NAMALWA (cell line): Measurements from ENCODE around the gene TMEM95.

Source experiments
- DNase-seq: peaks from one replicate; pipeline ENCODE4 v3.0.0-alpha.2; 2015; ENCODE audit warnings: low spot score

The TMEM95 gene

GRCh38 chr17:7379134-7379533 lies 24.2 kb downstream of the TMEM95 start:
- DNase-seq: no peak

DNA sequence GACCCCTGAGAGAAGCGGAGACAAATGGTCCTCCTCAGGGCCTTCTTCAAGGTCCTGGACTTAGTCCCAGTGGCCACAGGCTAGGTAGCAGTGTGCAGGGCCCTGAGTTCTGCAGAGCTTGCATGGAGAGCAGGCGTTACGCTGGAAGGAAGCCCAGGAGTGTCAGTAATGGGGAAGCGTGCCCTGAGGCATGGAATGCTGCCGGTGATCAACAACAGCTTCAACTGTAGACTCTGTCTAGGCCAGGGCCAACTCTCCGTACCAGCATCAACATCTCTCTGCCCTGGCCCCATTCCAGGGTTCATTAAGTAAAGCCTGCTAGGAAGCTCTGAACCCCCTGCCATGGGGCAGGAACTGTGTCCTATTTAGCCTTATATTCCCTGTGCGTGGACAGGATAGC lies 25.4 kb downstream of the TMEM95 start:
- no peak for DNase-seq

DNA sequence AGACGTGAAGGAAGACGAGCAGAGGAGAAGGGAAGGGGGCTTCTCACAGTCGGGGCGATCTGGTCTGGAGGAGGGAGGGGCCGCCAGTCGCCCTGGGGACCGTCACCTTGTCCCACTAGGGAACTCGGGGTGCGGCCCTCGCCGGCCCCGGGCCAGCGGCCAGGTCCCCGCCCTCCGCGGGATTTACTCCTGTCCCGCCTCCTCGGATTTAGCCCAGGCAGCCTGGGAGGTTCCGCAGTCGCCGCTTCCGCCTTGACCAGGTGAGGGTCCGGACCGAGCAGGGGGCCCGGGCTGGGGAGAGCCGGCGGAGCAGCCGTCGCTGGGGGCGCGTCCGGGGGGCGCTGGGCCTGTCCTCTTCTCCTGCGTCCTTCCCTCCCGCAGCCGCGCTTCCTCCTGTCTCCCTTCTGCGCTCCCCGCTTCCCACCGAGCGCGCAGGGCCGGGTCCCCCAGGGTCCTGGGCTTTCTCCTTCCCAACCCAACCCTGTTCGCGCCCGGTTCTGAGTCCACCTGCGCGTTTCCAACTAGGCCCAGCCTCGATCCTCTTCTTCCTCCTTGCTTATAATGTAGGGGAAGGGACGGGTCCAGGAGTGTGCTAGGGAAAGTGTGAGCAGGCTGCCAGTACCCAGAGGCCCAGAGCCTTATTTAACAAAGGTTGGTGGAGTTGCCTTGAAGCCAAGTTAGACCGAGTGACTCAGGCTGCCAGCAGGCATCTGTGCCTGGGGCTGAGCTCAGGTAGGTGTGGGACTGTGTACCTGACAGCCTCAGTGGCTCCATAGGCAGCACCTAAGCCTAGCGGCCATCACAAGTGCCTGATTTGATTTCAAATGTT lies 26.1 kb downstream of the TMEM95 start, which contains the start of gene TNK1:
TSS of gene TNK1 (plus strand) at position 235 of the 829 bp plus-strand sequence. CDS start 1,838 bp downstream, outside the sequence.
- no peak for DNase-seq

GRCh38 chr17:7382901-7383300 lies 27.9 kb downstream of the TMEM95 start:
- DNase-seq: no peak

- no peak for DNase-seq
Observed at GRCh38 chr17:7383371-7383741, 28.4 kb downstream of the TMEM95 start.

GRCh38 chr17:7383742-7384488 lies 29.0 kb downstream of the TMEM95 start:
- peak; percentile 63 for DNase-seq

GRCh38 chr17:7384489-7385081 lies 29.6 kb downstream of the TMEM95 start:
- DNase-seq: no peak

- DNase-seq: no peak
Observed at GRCh38 chr17:7388856-7389255, 33.9 kb downstream of the TMEM95 start.

GRCh38 chr17:7389924-7390910 lies 35.3 kb downstream of the TMEM95 start:
- no peak for DNase-seq

DNA sequence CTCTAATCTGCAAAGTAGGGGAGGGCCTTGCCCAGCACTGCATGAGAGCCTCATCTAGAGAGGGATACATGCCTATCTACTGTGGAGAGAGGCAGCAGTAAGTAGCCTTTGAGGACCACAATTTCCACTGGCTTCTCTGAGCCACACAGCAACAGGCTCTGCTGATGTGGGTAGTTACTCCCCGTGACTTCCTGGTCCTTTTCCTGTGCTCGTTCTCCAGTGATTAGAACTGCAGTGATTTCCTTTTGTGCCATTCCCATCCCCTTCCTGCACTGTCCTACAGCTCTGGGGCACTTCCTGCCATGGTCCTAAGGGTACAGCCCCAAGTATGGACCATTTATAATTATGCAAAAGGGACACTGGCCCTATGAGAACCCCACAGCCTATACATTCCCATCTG lies 36.4 kb downstream of the TMEM95 start:
- DNase-seq: no peak

- no peak for DNase-seq
Observed at GRCh38 chr17:7392696-7393612, 38.0 kb downstream of the TMEM95 start.

DNA sequence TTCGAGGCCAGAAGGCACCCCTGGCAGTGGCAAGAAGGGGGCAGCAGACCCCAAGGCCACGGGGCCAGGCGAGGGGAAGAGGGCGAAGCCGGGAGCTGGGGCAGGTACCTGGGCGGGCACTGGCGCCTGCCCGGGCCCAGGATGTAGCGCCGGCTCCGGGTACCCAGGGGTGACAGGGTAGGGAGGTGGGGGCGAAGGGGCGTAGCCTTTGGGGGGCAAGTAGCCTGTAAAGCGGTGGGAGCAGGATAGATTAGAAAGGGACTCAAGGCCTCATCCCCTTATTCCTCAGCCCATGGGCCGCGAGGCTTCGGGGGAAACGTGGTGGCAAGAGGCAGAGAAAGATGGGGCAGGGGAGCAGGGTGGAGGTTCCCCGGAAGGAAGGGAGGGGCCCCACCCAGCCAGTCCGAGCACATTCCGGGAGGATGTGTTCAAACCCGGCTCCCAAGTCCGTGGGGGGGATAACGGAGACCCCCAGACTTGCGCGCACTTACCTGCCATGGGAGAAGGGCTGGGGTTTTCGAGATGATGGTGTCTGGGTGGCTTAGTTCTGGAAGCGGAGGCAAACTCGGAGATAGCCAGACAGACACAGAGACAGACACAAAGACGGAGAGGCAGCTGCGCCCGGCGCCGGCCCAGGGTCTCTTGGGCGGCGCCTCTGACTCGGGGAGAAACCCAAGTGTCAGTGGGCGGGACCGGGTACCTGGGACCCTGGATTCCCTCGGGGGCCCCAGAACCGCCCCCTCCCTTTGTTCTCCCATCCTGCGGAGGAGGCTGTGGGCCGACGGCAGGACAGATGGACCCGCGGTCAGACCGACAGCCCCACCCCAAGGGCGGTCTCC lies 38.9 kb downstream of the TMEM95 start:
- DNase-seq: peak; percentile 71

- DNase-seq: peak; percentile 73
Observed at GRCh38 chr17:7394452-7395191, 39.7 kb downstream of the TMEM95 start, which contains the start of gene PLSCR3. Gene PLSCR3, minus strand, starts transcription at chr17:7394525. Its CDS starts 415 bp downstream, at chr17:7394110.

GRCh38 chr17:7396147-7396546 lies 41.2 kb downstream of the TMEM95 start:
- no peak for DNase-seq

GRCh38 chr17:7398612-7399011 lies 43.7 kb downstream of the TMEM95 start:
- DNase-seq: no peak

DNA sequence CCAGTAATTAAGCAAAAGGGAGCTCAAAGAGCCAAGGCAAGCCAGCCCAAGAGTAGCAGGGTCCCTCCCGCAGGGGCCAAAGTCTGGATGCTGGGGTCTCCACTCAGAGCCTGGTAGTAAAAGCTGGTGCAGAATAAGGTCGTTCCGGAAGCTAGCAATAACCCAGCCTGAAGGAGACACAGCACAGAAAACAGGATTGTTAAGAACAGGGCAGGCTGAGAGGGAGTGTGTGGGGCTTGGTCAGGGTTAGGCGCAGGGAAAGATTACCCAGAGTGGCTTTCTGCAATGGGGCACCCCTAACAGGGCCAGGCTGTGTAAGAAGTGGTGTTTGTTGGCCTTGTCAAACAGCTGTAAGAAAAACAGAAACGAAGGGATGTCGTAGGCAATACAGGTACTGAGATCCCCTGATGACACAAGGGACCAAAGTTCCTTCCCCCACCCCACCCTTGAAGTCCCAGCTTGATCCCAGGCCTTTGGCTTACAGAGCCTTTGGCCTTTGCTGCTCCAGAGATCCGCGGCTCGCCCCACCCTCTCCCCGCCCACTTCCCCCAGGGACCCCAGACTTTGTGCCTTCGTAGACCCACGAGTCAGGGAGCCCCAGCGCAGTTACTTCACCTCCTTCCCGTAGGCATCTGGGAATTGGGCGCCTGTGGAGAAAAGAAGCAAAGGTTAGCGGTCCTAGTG lies 48.2 kb downstream of the TMEM95 start:
- peak; percentile 19 for DNase-seq

GRCh38 chr17:7403727-7403976 lies 48.7 kb downstream of the TMEM95 start:
- no peak for DNase-seq

- DNase-seq: peak; percentile 95
Observed at GRCh38 chr17:7403977-7404736, 49.2 kb downstream of the TMEM95 start, which contains the start of gene TMEM256. Gene TMEM256, minus strand, starts transcription at chr17:7404097. Its CDS starts 13 bp downstream, at chr17:7404084.
